Activated T-helper 9 cell treated with anti-CD3 and anti-CD28 coated beads, Interleukin-2, amount 50 U/mL, for 16 hours (primary cell): ENCODE results near the gene WNK1.

Experiments
- DNase-seq: peaks from one replicate; pipeline ENCODE4 v3.0.0-alpha.2; 2020; ENCODE audit warnings: low read depth

Gene WNK1

DNA sequence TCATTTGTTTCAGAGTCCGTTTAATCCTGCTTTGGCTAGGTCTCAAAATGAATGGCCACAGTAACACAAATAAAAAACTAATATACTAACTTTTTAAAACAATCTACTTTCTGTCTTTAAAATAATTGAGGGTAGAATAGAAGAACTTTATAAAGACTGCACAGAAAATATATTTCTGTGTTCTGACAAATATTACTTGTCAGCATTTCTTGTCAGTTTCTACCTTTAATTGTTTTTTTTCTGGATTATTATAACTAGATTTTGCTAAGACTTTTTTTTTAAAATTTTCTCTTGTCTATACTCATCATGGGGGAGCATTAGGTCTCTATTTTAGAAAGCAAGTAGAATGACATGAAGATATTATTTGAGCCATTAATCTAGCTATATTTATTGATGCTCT lies 110.9 kb downstream of the WNK1 start:
- DNase-seq, result no peak

DNA sequence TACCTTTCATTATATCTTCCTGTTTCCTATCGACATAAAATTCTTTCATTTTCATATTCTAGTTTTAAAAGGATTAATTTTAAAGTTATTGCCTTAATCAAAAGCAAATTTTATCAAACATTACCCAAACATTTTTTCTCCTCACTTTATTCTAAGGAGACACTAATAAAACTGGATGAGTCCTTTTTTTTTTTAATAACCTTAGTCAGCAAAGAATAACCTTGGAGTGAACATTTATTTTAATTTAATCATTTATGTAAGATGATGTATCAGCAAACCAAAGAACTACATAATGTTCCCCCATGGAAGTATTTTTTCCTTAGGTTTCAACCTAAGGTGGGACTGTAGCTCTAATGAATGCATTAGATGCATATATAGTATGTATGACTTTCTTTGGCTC lies 113.2 kb downstream of the WNK1 start:
- DNase-seq, result no peak

DNA sequence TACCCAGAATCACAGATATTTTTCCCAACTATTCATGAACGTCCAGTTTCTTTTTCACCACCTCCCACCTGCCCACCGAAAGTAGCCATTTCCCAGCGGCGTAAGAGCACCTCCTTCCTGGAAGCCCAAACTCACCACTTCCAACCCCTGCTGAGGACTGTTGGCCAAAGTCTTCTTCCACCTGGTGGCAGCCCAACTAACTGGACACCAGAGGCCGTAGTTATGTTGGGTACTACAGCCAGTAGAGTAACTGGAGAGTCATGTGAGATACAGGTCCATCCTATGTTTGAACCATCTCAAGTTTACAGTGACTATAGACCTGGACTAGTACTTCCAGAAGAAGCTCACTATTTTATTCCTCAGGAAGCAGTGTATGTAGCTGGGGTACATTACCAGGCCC lies 115.5 kb downstream of the WNK1 start:
- no peak for DNase-seq

DNA sequence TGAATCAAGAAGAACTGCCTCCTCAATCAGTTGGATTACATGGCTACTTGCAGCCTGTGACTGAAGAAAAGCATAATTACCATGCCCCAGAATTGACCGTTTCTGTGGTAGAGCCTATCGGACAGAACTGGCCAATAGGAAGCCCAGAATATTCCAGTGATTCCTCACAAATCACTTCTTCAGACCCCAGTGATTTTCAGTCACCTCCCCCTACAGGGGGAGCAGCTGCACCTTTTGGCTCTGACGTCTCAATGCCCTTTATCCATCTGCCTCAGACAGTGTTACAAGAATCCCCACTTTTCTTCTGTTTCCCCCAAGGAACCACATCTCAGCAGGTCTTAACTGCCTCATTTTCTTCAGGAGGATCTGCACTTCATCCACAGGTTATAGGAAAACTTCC lies 116.3 kb downstream of the WNK1 start:
- no peak for DNase-seq

DNA sequence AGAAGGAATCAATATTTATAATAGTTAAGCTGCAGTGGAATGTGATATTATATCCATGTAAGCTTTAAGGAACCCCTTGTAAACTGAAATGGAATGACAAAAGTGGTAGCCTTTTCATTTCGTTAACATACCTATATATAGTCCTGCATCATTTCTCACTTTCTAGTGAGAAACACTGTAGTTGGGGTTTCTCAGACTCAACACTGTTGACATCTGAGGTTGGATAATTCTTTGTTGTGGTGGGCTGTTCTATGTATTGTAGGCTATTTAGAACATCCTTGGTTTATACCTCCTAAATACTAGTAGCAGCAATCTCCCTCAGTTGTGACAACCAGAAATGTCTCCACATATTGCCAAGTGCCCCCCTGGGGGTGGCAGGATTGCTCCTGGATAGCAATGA lies 118.0 kb downstream of the WNK1 start:
- DNase-seq, result no peak

DNA sequence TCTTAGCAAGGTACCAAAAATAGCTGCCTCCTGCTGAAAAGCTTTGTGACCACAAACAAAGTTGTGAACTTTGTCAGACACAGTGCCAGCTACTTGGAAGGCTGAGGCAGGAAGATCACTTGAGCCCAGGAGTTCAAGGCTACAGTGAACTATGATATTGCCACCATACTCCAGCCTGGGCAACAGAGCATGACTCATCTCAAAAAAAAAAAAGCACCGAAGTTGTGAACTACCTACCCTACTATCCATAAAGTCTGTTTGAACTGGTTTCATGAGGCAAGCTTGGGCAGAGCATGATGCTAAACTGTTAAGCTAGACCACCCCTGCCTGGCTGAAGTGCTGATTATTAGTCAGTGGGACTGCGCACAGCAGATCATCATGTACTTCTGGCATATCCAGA lies 121.6 kb downstream of the WNK1 start:
- no peak for DNase-seq

DNA sequence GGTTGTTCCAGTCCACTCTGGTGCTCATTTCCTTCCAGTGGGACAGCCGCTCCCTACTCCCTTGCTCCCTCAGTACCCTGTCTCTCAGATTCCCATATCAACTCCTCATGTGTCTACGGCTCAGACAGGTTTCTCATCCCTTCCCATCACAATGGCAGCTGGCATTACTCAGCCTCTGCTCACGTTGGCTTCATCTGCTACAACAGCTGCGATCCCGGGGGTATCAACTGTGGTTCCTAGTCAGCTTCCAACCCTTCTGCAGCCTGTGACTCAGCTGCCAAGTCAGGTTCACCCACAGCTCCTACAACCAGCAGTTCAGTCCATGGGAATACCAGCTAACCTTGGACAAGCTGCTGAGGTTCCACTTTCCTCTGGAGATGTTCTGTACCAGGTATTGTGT lies 127.3 kb downstream of the WNK1 start:
- no peak for DNase-seq

DNA sequence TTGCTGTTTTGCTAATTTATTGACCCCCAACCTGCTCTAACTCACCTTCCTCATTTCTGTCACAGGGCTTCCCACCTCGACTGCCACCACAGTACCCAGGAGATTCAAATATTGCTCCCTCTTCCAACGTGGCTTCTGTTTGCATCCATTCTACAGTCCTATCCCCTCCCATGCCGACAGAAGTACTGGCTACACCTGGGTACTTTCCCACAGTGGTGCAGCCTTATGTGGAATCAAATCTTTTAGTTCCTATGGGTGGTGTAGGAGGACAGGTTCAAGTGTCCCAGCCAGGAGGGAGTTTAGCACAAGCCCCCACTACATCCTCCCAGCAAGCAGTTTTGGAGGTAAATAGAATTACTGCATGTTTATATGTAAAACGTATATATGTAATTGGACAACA lies 128.3 kb downstream of the WNK1 start:
- no peak for DNase-seq

DNA sequence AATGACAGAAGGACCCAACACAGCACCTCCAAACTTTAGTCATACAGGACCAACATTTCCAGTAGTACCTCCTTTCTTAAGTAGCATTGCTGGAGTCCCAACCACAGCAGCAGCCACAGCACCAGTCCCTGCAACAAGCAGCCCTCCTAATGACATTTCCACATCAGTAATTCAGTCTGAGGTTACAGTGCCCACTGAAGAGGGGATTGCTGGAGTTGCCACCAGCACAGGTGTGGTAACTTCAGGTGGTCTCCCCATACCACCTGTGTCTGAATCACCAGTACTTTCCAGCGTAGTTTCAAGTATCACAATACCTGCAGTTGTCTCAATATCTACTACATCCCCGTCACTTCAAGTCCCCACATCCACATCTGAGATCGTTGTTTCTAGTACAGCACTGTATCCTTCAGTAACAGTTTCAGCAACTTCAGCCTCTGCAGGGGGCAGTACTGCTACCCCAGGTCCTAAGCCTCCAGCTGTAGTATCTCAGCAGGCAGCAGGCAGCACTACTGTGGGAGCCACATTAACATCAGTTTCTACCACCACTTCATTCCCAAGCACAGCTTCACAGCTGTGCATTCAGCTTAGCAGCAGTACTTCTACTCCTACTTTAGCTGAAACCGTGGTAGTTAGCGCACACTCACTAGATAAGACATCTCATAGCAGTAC lies 132.5 kb downstream of the WNK1 start:
- no peak for DNase-seq

DNA sequence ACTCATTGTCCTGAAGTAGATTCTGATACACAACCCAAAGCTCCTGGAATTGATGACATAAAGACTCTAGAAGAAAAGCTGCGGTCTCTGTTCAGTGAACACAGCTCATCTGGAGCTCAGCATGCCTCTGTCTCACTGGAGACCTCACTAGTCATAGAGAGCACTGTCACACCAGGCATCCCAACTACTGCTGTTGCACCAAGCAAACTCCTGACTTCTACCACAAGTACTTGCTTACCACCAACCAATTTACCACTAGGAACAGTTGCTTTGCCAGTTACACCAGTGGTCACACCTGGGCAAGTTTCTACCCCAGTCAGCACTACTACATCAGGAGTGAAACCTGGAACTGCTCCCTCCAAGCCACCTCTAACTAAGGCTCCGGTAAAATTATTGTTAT lies 133.3 kb downstream of the WNK1 start:
- DNase-seq, result no peak

DNA sequence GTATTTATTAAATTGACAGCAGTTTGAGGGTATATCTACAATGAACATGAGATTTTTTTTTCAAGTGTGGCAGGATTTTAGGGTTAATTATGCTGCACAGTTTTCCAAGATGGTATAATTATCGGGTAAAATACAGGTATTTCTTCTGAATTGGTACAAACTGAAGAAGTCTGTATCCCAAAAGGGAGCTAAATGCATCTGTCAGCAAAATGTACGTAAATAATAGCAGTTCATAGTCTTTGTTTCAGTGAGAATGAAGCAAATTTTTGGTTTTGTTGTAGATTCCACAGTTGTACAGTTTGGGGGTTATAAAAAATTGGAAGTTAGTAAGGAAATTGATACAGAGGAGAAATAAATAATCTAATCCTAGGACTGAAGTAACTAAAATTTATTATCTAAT lies 133.8 kb downstream of the WNK1 start:
- DNase-seq, result no peak

DNA sequence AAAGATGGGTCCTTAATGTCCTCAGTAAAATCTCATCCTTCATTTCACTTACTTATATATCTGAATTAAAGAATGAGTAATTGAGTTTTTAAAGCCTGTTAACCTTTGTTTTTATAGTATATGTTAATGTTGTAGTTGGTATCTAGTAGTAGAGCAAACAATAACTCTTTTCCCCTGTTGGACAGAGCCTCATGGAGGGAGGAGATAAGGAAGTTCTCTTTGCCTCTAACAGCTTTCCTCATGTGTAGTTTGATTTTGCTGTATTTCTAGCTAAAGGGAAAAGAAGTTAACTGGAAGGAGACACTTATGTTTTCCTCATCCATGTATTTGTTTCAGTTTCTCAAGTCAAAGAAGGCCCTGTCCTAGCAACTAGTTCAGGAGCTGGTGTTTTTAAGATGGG lies 141.8 kb downstream of the WNK1 start:
- no peak for DNase-seq

DNA sequence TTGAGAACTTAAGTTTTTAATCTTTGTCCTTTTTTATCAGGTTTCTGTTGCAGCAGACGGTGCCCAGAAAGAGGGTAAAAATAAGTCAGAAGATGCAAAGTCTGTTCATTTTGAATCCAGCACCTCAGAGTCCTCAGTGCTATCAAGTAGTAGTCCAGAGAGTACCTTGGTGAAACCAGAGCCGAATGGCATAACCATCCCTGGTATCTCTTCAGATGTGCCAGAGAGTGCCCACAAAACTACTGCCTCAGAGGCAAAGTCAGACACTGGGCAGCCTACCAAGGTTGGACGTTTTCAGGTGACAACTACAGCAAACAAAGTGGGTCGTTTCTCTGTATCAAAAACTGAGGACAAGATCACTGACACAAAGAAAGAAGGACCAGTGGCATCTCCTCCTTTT lies 143.7 kb downstream of the WNK1 start:
- no peak for DNase-seq

DNA sequence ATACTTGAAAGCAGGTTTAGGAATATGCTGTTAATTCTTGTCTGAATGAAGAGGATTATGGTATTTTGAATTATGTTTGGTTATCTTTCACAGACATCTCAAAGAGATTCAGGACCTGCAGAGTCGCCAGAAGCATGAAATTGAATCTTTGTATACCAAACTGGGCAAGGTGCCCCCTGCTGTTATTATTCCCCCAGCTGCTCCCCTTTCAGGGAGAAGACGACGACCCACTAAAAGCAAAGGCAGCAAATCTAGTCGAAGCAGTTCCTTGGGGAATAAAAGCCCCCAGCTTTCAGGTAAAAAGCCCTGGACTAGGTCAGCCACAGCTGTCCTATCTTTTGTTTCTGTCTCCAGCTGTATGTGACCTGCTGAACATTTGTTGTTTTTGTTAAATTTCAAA lies 145.0 kb downstream of the WNK1 start:
- DNase-seq, result no peak

DNA sequence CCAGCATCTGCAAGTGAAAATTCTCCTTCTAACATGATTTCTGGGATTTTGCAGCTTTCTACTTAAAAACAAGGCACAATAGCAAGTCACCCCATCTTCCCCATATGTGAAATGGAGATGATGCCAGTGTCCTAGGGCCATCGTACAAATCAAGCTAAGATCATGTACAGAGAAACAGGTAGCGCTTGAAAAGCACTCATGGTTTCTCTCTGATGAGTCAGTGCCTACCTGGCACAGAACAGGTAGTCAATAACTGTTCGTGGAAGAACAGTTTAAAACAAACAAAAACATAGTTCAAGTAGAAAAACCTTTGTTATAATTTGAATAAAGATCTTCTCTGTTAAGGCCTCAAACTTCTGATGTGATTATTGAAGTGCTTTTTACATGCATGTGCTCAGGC lies 150.2 kb downstream of the WNK1 start:
- DNase-seq, result no peak

DNA sequence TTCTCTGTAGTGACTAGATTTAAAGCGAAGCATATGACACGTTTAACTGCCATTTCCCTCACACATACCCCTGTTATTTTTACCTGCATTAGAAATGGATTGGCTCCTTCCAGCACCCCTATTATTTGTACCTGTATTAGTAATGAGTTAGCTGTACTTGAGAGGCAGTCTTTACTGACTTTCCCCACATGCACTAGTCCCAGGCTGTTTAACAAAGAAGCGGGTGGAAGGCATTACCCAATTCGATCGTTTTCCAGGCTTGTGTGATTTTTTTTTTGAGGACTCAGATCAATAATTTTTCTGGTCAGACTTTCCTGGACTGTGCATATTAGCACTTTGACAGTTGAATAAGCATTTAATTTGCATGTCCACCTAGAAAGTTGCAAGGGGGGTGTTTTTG lies 150.7 kb downstream of the WNK1 start:
- DNase-seq, result no peak

DNA sequence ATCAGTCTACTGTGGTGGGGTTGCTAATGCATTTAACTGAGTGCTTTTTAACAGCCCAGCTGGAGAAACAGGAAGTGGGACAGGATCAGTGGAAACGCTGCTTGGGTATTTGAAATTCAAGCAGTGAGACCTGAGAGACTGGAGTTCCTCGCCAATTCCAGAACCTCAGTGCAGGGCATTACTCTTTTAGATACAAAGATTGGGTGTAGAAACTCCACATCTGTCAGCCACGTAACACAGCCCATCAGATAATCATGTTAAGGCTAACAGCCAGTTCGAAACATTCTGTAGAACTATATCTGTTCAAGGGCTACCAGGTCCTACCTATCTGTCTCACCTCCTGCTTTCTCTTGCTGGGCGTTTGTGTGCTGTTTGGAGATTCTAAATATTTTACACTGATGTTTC lies 151.6 kb downstream of the WNK1 start:
- DNase-seq, result no peak

DNA sequence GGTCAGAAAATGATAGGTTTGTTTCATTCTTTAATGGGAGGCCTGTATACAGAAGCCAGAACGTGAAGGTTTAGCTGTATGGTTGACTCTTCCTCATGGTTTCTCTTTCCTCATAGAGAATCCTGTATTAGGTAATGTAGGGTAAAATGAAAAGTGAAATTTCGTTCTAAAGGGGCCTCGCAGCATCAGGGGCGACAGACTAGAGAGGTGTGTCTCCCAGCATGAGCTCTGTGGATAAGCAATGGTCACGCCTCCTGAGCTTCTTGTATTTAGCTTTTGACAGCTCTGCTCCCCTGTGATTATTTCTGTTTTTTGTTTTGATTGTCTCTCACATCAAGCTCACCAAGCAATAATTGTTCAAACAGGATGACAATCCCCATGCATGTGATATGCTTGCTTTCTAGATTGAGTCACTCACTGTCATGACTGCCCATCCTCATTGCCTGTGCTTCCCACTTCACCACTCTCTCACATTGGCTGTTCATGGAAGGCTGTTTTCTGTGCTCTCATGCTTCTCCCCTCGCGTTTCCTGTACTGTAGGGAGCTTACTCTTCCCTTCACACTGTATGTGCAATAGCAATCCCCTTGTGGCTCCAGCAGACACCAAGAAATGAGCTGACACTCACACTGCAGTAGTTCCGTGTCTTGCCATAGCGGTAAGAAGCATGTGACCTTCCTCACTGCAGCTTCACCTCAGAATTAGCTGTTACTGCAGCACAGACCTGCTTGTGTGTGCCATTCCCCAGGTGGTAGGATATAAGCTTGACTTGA lies 153.1 kb downstream of the WNK1 start:
- DNase-seq, result no peak

DNA sequence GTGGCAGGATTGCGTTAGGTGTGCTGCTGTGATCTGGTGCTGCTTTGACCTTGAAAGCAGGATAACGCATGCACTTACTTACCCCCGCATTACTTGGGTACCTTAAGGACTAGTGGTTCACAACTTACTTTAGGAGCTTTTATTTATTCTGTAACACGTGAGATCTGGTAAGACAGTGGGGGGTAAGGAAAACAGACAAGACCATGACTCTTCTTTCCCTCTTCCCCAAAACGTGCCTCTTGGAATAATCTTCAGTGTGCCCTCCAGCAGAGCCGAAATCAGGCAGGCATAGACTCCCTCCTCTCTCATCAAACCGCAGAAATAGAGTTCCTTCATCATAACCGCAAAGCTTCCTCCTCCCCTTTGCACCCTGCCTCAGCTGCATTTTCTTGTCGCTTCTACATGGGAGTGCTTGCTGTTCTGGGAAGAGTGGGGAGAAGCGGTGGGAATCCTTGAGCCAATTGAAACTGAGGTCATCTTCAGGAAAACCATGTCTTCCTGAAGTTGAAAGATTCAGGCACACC lies 153.7 kb downstream of the WNK1 start:
- DNase-seq, result no peak

DNA sequence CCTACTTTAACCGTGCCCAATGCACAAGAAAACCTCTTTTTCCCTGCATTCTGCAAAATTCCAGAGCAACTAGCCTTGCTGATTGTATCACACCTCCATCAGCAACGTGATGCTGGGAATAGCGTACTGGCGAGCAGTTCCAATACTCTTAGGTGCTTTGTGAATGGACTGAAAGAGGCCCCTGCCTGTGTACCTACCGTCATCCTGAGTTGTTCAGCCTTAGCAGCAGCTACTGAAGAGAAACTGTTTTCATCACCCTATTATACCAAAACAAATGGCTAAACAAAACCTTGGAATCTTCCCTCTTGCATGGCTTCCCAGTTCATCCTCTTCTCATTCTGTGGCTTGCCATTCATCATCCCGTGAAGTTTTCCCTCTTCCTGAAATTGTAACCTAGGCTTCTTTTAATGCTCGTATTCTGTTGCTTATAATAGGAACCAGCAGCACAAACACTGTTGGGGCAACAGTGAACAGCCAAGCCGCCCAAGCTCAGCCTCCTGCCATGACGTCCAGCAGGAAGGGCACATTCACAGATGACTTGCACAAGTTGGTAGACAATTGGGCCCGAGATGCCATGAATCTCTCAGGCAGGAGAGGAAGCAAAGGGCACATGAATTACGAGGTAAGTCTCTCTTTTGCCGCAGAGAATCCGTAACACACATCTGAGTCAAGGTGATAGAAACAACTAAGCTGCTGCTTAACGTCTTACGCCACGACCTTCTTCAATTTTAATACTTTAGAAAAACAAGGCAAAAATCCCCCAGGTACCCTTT lies 155.2 kb downstream of the WNK1 start:
- DNase-seq, result no peak

DNA sequence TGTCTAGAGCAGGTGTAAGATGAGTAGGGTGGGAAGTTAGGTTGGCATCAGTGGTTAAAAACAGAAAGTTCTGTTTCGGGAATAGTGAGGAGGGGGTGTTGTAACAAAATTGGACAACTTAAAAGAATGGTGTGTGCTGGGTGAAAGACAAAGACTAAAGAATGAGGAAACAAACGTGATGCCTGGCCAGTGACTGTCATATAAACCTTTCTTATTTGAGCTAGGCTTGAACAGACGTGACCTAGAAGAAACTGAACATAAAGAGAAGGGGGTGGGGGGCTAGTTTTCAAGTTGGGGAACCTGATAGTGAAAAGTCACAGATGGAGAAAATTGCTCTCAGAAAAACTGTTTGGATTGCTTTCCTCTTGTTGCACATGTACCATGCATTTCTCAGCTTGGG lies 157.5 kb downstream of the WNK1 start:
- no peak for DNase-seq

DNA sequence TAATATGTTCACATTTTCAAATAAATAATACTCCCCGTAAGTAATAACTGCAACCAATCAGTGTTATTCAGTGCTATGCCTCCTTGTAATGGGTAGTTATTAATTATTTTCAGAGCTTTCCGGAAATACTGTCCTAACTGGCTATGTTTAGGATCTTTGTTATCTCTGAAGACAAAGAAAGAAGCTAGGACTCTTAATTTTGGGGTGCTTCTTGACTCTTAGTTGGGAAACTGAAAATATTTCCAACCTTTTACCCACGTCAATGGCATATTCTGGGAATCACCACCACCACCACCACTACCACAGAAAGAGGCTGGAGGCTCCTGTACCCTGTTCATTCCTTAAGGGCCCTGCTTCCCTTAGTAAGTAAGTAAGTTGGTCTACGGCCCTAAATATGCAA lies 158.0 kb downstream of the WNK1 start:
- DNase-seq, result no peak

DNA sequence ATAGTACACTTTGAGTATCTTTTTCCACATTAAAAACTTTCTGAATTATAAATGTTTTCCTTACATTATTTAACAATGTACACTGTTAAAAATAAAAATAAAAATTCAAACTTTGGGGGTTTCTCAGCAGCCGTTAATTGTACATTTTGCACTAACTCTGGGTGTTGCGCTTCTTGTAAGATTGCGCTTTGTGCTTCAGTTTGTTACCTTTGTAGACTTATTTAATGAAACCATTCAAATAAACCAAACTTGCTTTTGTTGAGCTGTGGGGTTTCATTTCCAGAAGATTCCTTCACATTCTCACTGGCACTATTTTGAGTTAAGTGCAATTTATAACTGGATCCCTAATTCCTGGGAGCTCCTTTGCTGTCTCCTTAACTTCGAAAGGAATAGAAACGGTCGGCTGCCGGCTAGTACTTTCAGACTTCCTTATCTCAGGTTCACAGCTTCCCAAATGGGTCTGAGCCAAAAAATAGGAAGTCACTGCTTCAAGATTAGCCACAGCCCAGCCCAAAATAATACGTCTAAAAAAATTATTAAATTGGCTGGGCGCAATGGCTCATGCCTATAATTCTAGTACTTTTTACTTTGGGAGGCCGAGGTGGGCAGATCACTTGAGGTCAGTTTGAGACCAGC lies 158.9 kb downstream of the WNK1 start:
- no peak for DNase-seq
